Gastrocnemius medialis (tissue), 4 donors: ENCODE data around the gene OAF. TPM values are rescaled to one million over a fixed set of nuclear protein-coding genes. Genes with fewer than 3 reads are reported as not detected.
A peak's percentile ranks its signal among the peaks of the same experiment; 100 is the strongest.

Experiments used
- ATAC-seq, 2 donors: fragments of 150-250 bp; one replicate each; pipeline ENCODE4 v1.9.1; 2016
- DNase-seq, 2 donors: peaks; one replicate each; pipeline ENCODE4 v3.0.0-alpha.2; 2019
- H3K27ac ChIP-seq, 4 donors: fragments of 200-600 bp; sonication (generic); 1 replicate in 1 of 4; 2 replicates in 3 of 4; pipeline ENCODE4 v1.5.1; 2016 to 2018; ENCODE audit warnings: mild to moderate bottlenecking in 2 of 4, moderate library complexity in 1 of 4
- H3K27me3 ChIP-seq, 3 donors: fragments of 200-600 bp; sonication (generic) in 2 of 3; 1 replicate in 1 of 3; 2 replicates in 2 of 3; pipeline versions ENCODE4 v1.5.1 to v1.6.0; 2016 to 2019; ENCODE audit warnings: mild to moderate bottlenecking in 1 of 3, moderate library complexity in 1 of 3
- H3K36me3 ChIP-seq, 2 donors: fragments of 200-600 bp; sonication (generic) in 1 of 2; one replicate each; pipeline ENCODE4 v1.5.1; 2017 to 2018
- H3K4me1 ChIP-seq, 2 donors: fragments of 200-600 bp; sonication (generic) in 1 of 2; one replicate each; pipeline ENCODE4 v1.5.1; 2016 to 2017; ENCODE audit warnings: mild to moderate bottlenecking in 2 of 2
- H3K4me3 ChIP-seq, 4 donors: fragments of 200-600 bp; sonication (generic) in 3 of 4; 1 replicate in 1 of 4; 2 replicates in 3 of 4; pipeline ENCODE4 v1.5.1; 2016 to 2019; ENCODE audit warnings: mild to moderate bottlenecking in 2 of 4
- H3K9me3 ChIP-seq, 3 donors: fragments of 200-600 bp; sonication (generic) in 2 of 3; 1 replicate in 1 of 3; 2 replicates in 2 of 3; pipeline ENCODE4 v1.5.1; 2016 to 2019
- CTCF ChIP-seq, 5 experiments: fragments of 450-650 bp in 3 of 5; fragments of 200-600 bp in 2 of 5; sonication (generic) in 2 of 5; IDR thresholded peaks in 4 of 5; conservative IDR thresholded peaks in 1 of 5; 1 replicate in 4 of 5; 2 replicates in 1 of 5; pipeline ENCODE4 v1.5.1; 2016 to 2019; ENCODE audit warnings: antibody characterized with exemption in 5 of 5, mild to moderate bottlenecking in 3 of 5, moderate library complexity in 3 of 5
- POLR2A ChIP-seq, 2 donors: fragments of 450-650 bp; IDR thresholded peaks; one replicate each; pipeline ENCODE4 v1.6.1; 2017; ENCODE audit warnings: antibody characterized with exemption in 2 of 2, mild to moderate bottlenecking in 2 of 2, moderate library complexity in 2 of 2
- in situ Hi-C, 4 donors: fragments of 200-750 bp; cut with MboI; loops; one replicate each; pipeline versions ENCODE4 v1.15.0 to v1.8.0; 2017; ENCODE audit warnings: low sequenced_read_pairs in 4 of 4
- intact Hi-C: fragments of 100-400 bp; cut with DNase I; formaldehyde crosslinking; loops from one replicate; pipeline ENCODE4 v1.15.1; 2023; ENCODE audit warnings: low total_unique reads
- total RNA-seq, 4 donors: library from RNA; depleted of rRNA; stranded (reverse); fragments of >200 nt; gene quantifications; one replicate each; pipeline versions ENCODE4 v1.1.0 to v1.2.3, GENCODE V29; 2016

The OAF gene
- total RNA-seq, 4 donors from 2014 or later = 8.7 to 17.5 (median 10.1) TPM

GRCh38 chr11:120215634-120216033 lies 4.8 kb downstream of the OAF start:
- ATAC-seq = no peak
- no peak for TF ChIP-seq CTCF (IDR thresholded peaks at IDR 0.05 in 4 of 5, conservative IDR thresholded peaks at IDR 0.05 in 1 of 5)
- TF ChIP-seq POLR2A (IDR thresholded peaks at IDR 0.05) = no peak
- peaks cover 11 to 24% of the 10 kb centered on the region in 2 donors for H3K4me1 ChIP-seq
- intact Hi-C loops (no loop called here), in situ Hi-C loops (no loop called here)
- peak; percentile 34 to 43 for DNase-seq
- no peaks in the 10 kb centered on the region for H3K27me3 ChIP-seq
- H3K36me3 ChIP-seq = no peaks in the 10 kb centered on the region
- no peaks in the 10 kb centered on the region for H3K9me3 ChIP-seq
- H3K4me3 ChIP-seq = no peak overlapping the region
- H3K27ac ChIP-seq = peak overlapping the region; percentile 24 to 61 (median 51)

GRCh38 chr11:120216426-120217102 lies 5.7 kb downstream of the OAF start:
- intact Hi-C loops = no loop called here
- in situ Hi-C loops = no loop called here
- H3K9me3 ChIP-seq = no peaks in the 10 kb centered on the region
- no peaks in the 10 kb centered on the region for H3K27me3 ChIP-seq
- peaks cover 11 to 28% of the 10 kb centered on the region in 2 donors for H3K4me1 ChIP-seq
- DNase-seq (no peak), ATAC-seq (no peak)
- H3K27ac ChIP-seq = peak overlapping the region in 3 of 4 donors; percentile 24 to 73 (median 61)
- no peaks in the 10 kb centered on the region for H3K36me3 ChIP-seq
- TF ChIP-seq POLR2A (IDR thresholded peaks at IDR 0.05) (no peak), CTCF (IDR thresholded peaks at IDR 0.05 in 4 of 5, conservative IDR thresholded peaks at IDR 0.05 in 1 of 5) (no peak)
- H3K4me3 ChIP-seq = no peak overlapping the region

- ATAC-seq = no peak
- Histone ChIP-seq H3K4me3 (no peak overlapping the region), H3K4me1 (peaks cover 11 to 28% of the 10 kb centered on the region in 2 donors), H3K27me3 (no peaks in the 10 kb centered on the region), H3K36me3 (no peaks in the 10 kb centered on the region), H3K27ac (peak overlapping the region in 3 of 4 donors; percentile 27 to 73 (median 54)), H3K9me3 (no peaks in the 10 kb centered on the region)
- TF ChIP-seq POLR2A (IDR thresholded peaks at IDR 0.05) = no peak
- TF ChIP-seq CTCF (IDR thresholded peaks at IDR 0.05 in 4 of 5, conservative IDR thresholded peaks at IDR 0.05 in 1 of 5) = no peak
- DNase-seq = no peak
- in situ Hi-C loops (no loop called here), intact Hi-C loops (no loop called here)
These were observed 6.7 kb downstream of the OAF start for GRCh38 chr11:120217526-120217925.

GRCh38 chr11:120217941-120218694 lies 7.3 kb downstream of the OAF start:
- no peaks in the 10 kb centered on the region for H3K36me3 ChIP-seq
- no peak for ATAC-seq
- no peaks in the 10 kb centered on the region for H3K27me3 ChIP-seq
- DNase-seq = no peak
- in situ Hi-C loops = no loop called here
- H3K27ac ChIP-seq = peak overlapping the region; percentile 7 to 73 (median 72)
- H3K4me3 ChIP-seq = no peak overlapping the region
- TF ChIP-seq CTCF (IDR thresholded peaks at IDR 0.05 in 4 of 5, conservative IDR thresholded peaks at IDR 0.05 in 1 of 5) (no peak), POLR2A (IDR thresholded peaks at IDR 0.05) (no peak)
- intact Hi-C loops = no loop called here
- no peaks in the 10 kb centered on the region for H3K9me3 ChIP-seq
- H3K4me1 ChIP-seq = peaks cover 11 to 28% of the 10 kb centered on the region in 2 donors
